Gastrocnemius medialis (tissue), 4 donors: Measurements from ENCODE around the gene GCH1. TPM values are rescaled to one million over a fixed set of nuclear protein-coding genes. Genes with fewer than 3 reads are reported as not detected.
"Not testable (repeated sequence)": the region's sequence is repeated elsewhere in the genome, so short reads cannot be mapped to it uniquely, and the experiment has no call there.

Experiments
- ATAC-seq, 2 donors: fragments of 150-250 bp; one replicate each; pipeline ENCODE4 v1.9.1; 2016
- DNase-seq, 2 donors: peaks; one replicate each; pipeline ENCODE4 v3.0.0-alpha.2; 2019
- H3K27ac ChIP-seq, 4 donors: fragments of 200-600 bp; sonication (generic); 1 replicate in 1 of 4; 2 replicates in 3 of 4; pipeline ENCODE4 v1.5.1; 2016 to 2018; ENCODE audit warnings: mild to moderate bottlenecking in 2 of 4, moderate library complexity in 1 of 4
- H3K27me3 ChIP-seq, 3 donors: fragments of 200-600 bp; sonication (generic) in 2 of 3; 1 replicate in 1 of 3; 2 replicates in 2 of 3; pipeline versions ENCODE4 v1.5.1 to v1.6.0; 2016 to 2019; ENCODE audit warnings: mild to moderate bottlenecking in 1 of 3, moderate library complexity in 1 of 3
- H3K36me3 ChIP-seq, 2 donors: fragments of 200-600 bp; sonication (generic) in 1 of 2; one replicate each; pipeline ENCODE4 v1.5.1; 2017 to 2018
- H3K4me1 ChIP-seq, 2 donors: fragments of 200-600 bp; sonication (generic) in 1 of 2; one replicate each; pipeline ENCODE4 v1.5.1; 2016 to 2017; ENCODE audit warnings: mild to moderate bottlenecking in 2 of 2
- H3K4me3 ChIP-seq, 4 donors: fragments of 200-600 bp; sonication (generic) in 3 of 4; 1 replicate in 1 of 4; 2 replicates in 3 of 4; pipeline ENCODE4 v1.5.1; 2016 to 2019; ENCODE audit warnings: mild to moderate bottlenecking in 2 of 4
- H3K9me3 ChIP-seq, 3 donors: fragments of 200-600 bp; sonication (generic) in 2 of 3; 1 replicate in 1 of 3; 2 replicates in 2 of 3; pipeline ENCODE4 v1.5.1; 2016 to 2019
- POLR2A ChIP-seq, 2 donors: fragments of 450-650 bp; IDR thresholded peaks; one replicate each; pipeline ENCODE4 v1.6.1; 2017; ENCODE audit warnings: antibody characterized with exemption in 2 of 2, mild to moderate bottlenecking in 2 of 2, moderate library complexity in 2 of 2
- in situ Hi-C, 4 donors: fragments of 200-750 bp; cut with MboI; loops; one replicate each; pipeline versions ENCODE4 v1.15.0 to v1.8.0; 2017; ENCODE audit warnings: low sequenced_read_pairs in 4 of 4
- intact Hi-C: fragments of 100-400 bp; cut with DNase I; formaldehyde crosslinking; loops from one replicate; pipeline ENCODE4 v1.15.1; 2023; ENCODE audit warnings: low total_unique reads
- total RNA-seq, 4 donors: library from RNA; depleted of rRNA; stranded (reverse); fragments of >200 nt; gene quantifications; one replicate each; pipeline versions ENCODE4 v1.1.0 to v1.2.3, GENCODE V29; 2016
- TF ChIP-seq, protein P1 (sequence below), 5 experiments: fragments of 450-650 bp in 3 of 5; fragments of 200-600 bp in 2 of 5; sonication (generic) in 2 of 5; IDR thresholded peaks in 4 of 5; conservative IDR thresholded peaks in 1 of 5; 1 replicate in 4 of 5; 2 replicates in 1 of 5; pipeline ENCODE4 v1.5.1; 2016 to 2019; ENCODE audit warnings: antibody characterized with exemption in 5 of 5, mild to moderate bottlenecking in 3 of 5, moderate library complexity in 3 of 5

GCH1 gene
- total RNA-seq, 4 donors from 2014 or later: 0.53 to 1.6 (median 0.92) TPM

DNA sequence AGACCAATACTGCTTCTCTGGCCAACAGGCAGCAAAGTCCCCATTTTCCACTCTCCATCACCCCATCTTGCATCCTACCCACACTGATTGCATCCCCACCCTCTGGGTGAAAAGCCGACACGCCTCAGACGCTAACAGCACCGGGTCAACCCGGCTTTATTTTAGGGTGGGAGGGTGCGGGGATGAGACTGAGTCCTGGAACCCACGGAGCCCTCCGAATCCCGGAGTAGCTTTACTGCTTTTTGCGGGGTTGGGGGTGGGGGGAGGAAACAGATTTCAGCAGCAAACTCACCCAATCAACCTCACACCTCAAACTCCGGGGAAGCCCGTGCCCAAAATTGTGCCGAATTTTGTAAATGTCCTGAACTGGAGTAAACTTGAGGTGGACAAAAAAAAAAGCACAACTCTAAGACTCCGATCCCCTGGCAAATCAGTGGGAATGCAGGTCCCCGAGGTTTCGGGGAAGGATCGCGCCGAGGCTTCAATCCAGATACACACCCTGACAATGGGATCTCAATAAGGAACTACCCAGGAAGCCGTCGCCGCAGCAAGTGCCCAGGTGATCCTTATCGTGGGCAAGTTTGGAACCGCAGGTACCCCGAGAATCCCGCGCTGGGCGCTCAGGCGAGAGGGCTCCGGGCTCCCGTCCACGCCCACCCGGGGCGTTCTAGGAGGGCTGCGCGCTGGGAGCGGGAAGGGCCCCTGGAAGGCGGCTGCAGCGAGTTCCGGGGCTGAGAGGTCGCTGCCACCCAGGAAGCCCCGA lies 1.1 kb downstream of the GCH1 start:
- no peaks in the 10 kb centered on the region for H3K9me3 ChIP-seq
- in situ Hi-C loops (no loop called here), intact Hi-C loops (loop anchor here (10.0 kb wide), 1 partner anchor 123 kb away; the partner anchor contains the start of genes SOCS4 and WDHD1)
- TF ChIP-seq, protein P1, sequence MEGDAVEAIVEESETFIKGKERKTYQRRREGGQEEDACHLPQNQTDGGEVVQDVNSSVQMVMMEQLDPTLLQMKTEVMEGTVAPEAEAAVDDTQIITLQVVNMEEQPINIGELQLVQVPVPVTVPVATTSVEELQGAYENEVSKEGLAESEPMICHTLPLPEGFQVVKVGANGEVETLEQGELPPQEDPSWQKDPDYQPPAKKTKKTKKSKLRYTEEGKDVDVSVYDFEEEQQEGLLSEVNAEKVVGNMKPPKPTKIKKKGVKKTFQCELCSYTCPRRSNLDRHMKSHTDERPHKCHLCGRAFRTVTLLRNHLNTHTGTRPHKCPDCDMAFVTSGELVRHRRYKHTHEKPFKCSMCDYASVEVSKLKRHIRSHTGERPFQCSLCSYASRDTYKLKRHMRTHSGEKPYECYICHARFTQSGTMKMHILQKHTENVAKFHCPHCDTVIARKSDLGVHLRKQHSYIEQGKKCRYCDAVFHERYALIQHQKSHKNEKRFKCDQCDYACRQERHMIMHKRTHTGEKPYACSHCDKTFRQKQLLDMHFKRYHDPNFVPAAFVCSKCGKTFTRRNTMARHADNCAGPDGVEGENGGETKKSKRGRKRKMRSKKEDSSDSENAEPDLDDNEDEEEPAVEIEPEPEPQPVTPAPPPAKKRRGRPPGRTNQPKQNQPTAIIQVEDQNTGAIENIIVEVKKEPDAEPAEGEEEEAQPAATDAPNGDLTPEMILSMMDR (IDR thresholded peaks at IDR 0.05 in 4 of 5, conservative IDR thresholded peaks at IDR 0.05 in 1 of 5): no peak
- TF ChIP-seq POLR2A (IDR thresholded peaks at IDR 0.05): no peak
- no peak for DNase-seq
- H3K36me3 ChIP-seq: no peaks in the 10 kb centered on the region
- H3K4me1 ChIP-seq: no peaks in the 10 kb centered on the region
- H3K27me3 ChIP-seq: peaks cover 0 to 3% (median 0%) of the 10 kb centered on the region in 3 donors
- H3K4me3 ChIP-seq: peak overlapping the region; percentile 68 to 79 (median 74)
- H3K27ac ChIP-seq: peak overlapping the region; percentile 62 to 75 (median 73)
- peak in 1 of 2 donors; percentile 10 for ATAC-seq

DNA sequence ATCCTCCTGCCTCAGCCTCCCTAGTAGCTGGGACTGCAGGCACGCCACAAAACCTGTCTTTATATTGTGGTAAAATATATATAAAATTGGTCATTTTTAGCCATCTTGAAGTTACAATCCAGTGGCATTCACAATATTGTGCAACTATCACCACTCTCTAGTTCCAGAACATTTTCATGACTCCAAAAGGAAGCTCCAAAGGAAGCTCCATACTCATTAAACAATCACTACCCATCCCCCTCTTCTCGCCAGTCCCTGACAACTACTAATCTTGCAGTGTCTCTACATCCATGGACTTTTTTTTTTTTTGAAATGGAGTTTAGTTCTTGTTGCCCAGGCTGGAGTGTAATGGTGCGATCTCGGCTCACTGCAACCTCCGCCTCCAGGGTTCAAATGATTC lies 3.1 kb downstream of the GCH1 start:
- no peaks in the 10 kb centered on the region for H3K9me3 ChIP-seq
- TF ChIP-seq, protein P1 (IDR thresholded peaks at IDR 0.05 in 4 of 5, conservative IDR thresholded peaks at IDR 0.05 in 1 of 5): no peak
- no peak for TF ChIP-seq POLR2A (IDR thresholded peaks at IDR 0.05)
- intact Hi-C loops: loop anchor here (10.0 kb wide), 1 partner anchor 335 kb away; the partner anchor contains the start of gene SAMD4A
- in situ Hi-C loops: no loop called here
- DNase-seq: no peak
- H3K27ac ChIP-seq: no peak overlapping the region
- H3K36me3 ChIP-seq: no peaks in the 10 kb centered on the region
- H3K4me3 ChIP-seq: no peak overlapping the region
- no peak for ATAC-seq
- peaks cover 0 to 3% (median 0%) of the 10 kb centered on the region in 3 donors for H3K27me3 ChIP-seq
- H3K4me1 ChIP-seq: no peaks in the 10 kb centered on the region

DNA sequence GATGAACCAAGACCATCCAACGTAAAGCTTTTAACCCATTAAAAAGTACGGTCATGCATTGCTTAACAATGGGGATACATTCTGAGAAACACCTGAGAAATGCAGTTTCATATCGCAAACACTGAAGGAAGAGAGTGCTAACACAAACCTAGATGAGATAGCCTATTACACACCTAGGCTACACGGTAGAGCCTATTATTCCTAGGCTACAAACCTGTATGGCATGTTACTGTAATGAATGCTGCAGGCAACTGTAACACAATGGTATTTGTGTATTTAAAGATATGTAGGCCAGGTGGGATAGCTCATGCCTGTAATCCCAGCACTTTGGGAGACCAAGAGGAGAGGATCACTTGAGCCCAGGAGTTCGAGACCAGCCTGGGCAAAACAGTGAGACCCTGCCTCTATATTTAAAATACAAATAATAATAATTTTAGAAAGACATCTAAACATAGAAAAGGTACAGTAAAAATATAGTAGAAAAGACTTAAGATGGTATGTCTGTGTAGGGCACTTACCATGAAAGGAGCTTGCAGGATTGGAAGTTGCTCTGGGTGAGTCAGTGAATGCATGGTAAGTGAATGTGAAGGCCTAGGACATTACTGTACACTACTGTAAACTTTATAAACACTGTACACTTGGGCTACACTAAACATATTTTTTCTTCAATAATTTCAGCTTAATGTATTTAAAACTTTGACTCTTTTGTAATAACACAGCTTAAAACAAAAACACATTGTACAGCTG lies 4.6 kb downstream of the GCH1 start:
- intact Hi-C loops: loop anchor here (10.0 kb wide), 1 partner anchor 333 kb away; the partner anchor contains the start of gene SAMD4A
- DNase-seq, H3K36me3 ChIP-seq, ATAC-seq, H3K27me3 ChIP-seq, H3K4me3 ChIP-seq, in situ Hi-C loops, H3K4me1 ChIP-seq, H3K27ac ChIP-seq, H3K9me3 ChIP-seq: not testable (repeated sequence)

DNA sequence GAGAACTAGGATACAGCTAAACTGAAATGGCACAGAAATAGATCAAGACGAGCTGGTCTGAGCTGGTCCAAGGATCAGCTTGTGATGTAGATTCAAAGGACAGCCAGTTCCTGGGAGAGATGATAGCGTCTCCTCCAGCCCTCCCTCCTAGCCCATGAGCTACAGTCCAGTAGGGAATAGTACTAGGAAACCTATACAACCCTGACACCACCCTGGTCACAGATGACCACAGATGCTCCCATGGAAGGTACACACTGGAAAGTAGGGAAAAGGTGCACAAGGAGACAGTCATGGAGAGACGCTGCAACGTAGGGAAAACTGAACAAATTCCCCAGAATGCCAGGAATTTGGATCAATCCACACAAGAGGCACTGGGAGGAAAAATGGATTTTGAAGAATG lies 6.9 kb downstream of the GCH1 start:
- DNase-seq: no peak
- ATAC-seq: no peak
- intact Hi-C loops (loop anchor here (10.0 kb wide), 1 partner anchor 331 kb away; the partner anchor contains the start of gene SAMD4A), in situ Hi-C loops (no loop called here)
- TF ChIP-seq, protein P1 (IDR thresholded peaks at IDR 0.05 in 4 of 5, conservative IDR thresholded peaks at IDR 0.05 in 1 of 5): no peak
- no peak for TF ChIP-seq POLR2A (IDR thresholded peaks at IDR 0.05)
- H3K36me3 ChIP-seq: no peaks in the 10 kb centered on the region
- H3K4me1 ChIP-seq: no peaks in the 10 kb centered on the region
- H3K27ac ChIP-seq: no peak overlapping the region
- no peak overlapping the region for H3K4me3 ChIP-seq
- no peaks in the 10 kb centered on the region for H3K27me3 ChIP-seq
- H3K9me3 ChIP-seq: no peaks in the 10 kb centered on the region

DNA sequence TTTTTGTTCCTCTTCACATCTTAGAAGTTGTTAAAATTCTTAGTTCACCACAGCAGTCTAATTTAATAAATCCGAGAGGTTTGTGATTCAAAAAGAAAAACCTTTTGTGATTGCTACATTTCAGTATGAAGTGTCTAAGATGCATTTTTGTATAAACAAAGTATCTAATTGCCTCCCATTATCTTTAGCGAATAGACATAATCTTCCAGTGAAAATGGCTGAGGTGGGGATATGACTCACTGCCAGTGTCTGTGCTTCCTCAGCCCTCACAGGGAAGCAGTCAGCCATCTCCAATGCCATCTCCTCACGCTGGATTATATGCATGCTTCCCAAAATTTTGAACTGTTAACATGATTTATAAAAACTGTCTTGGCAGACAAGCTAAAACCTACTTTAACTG lies 7.6 kb downstream of the GCH1 start:
- Histone ChIP-seq H3K27ac (no peak overlapping the region), H3K4me3 (no peak overlapping the region), H3K9me3 (no peaks in the 10 kb centered on the region), H3K4me1 (no peaks in the 10 kb centered on the region), H3K27me3 (no peaks in the 10 kb centered on the region), H3K36me3 (no peaks in the 10 kb centered on the region)
- intact Hi-C loops (loop anchor here (10.0 kb wide), 1 partner anchor 330 kb away; the partner anchor contains the start of gene SAMD4A), in situ Hi-C loops (no loop called here)
- DNase-seq (no peak), ATAC-seq (no peak)
- TF ChIP-seq, protein P1 (IDR thresholded peaks at IDR 0.05 in 4 of 5, conservative IDR thresholded peaks at IDR 0.05 in 1 of 5): no peak
- TF ChIP-seq POLR2A (IDR thresholded peaks at IDR 0.05): no peak
